NB4 (cell line): ENCODE data around the gene KLHL18.
A peak's percentile ranks its signal among the peaks of the same experiment; 100 is the strongest.

Experiments used
- DNase-seq: peaks from one replicate; pipeline ENCODE4 v3.0.0; 2010; ENCODE audit warnings: low read depth
- H3K4me3 ChIP-seq: one replicate; pipeline ENCODE4 v1.5.1; 2011; ENCODE audit warnings: mild to moderate bottlenecking, low read depth, low read length, moderate library complexity
- MYC ChIP-seq: IDR thresholded peaks from 2 replicates; pipeline ENCODE4 v1.6.1; 2011; ENCODE audit warnings: low read depth, low read length
- POLR2A ChIP-seq: IDR thresholded peaks from 2 replicates; pipeline ENCODE4 v1.6.1; 2011; ENCODE audit warnings: mild to moderate bottlenecking; ENCODE audit not compliant: insufficient read length; ENCODE audit errors: extremely low read depth
- TF ChIP-seq, protein P1 (sequence below): IDR thresholded peaks from 2 replicates; pipeline ENCODE4 v1.6.1; 2011; ENCODE audit warnings: low read depth, low read length
- TF ChIP-seq, protein P2 (sequence below): IDR thresholded peaks from one replicate; pipeline ENCODE4 v1.5.1; 2012; ENCODE audit warnings: low read depth, low read length

The KLHL18 gene

DNA sequence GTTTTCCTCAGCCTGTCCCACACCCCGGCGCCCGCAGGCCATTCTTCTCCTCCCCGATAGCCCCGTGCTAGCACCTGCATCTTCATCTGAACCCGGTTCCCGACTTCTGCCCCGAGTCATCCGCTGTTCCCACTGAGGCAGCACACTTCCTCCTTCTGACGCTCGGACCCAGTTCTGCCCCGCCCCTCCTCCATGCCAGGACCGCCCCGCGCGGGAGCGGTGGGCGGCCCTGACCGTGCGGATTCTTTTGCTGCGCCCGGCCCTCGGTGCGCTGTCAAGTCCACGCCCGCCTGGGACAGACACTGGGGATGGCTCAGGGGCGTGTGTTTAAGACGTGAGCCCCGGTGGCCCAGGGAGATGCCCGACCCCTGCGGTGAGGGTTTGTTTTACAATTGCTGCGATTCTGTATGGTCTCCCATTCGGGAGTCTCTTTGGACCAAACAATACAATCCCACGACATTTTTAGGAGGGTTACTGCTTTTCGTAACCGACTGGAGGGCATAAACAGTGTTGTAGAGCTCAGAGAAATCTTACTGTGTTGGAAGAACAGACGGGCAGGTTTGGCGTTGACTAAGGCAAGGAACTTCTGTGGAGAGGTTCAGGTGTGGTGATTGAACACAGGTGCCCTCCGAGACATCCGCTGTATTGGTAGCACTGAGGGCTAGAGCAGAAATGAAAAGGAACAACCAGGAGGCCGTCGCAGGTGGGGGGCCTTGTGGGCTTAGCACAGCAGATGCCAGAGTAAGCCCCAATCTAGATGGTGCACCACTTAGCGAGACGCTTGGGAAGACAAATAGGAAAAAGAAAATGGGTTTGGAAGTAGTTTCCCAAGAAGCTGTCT lies 98.8 kb downstream of the KLHL18 start:
- TF ChIP-seq POLR2A: peak; percentile 79
- TF ChIP-seq, protein P1, sequence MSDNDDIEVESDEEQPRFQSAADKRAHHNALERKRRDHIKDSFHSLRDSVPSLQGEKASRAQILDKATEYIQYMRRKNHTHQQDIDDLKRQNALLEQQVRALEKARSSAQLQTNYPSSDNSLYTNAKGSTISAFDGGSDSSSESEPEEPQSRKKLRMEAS: peak; percentile 37; the same call in 1 of the 2 replicates
- TF ChIP-seq MYC: no peak; the same call in 1 of the 2 replicates
- H3K4me3 ChIP-seq: peak overlapping the region; percentile 80
- peak; percentile 93 for DNase-seq

DNA sequence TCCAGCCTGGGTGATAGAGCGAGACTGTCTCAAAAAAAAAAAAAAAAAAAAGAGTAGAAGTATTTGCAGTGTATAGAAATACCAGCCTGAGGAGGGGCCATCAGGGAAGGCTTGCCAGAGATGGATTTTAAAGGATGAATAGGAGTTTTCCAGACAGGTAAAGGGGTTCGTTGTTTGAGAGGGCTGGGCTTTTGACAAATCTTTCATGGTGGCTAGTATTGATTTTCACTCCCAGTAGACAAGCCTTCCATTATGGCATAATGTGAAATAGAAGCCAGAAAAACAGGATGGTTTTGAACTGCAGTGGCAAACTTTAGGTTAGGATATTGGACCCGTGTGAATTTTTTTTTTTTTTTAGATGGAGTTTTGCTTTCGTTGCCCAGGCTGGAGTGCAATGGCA lies 101.7 kb downstream of the KLHL18 start:
- TF ChIP-seq, protein P2, sequence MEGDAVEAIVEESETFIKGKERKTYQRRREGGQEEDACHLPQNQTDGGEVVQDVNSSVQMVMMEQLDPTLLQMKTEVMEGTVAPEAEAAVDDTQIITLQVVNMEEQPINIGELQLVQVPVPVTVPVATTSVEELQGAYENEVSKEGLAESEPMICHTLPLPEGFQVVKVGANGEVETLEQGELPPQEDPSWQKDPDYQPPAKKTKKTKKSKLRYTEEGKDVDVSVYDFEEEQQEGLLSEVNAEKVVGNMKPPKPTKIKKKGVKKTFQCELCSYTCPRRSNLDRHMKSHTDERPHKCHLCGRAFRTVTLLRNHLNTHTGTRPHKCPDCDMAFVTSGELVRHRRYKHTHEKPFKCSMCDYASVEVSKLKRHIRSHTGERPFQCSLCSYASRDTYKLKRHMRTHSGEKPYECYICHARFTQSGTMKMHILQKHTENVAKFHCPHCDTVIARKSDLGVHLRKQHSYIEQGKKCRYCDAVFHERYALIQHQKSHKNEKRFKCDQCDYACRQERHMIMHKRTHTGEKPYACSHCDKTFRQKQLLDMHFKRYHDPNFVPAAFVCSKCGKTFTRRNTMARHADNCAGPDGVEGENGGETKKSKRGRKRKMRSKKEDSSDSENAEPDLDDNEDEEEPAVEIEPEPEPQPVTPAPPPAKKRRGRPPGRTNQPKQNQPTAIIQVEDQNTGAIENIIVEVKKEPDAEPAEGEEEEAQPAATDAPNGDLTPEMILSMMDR: no peak
- TF ChIP-seq POLR2A (no peak), MYC (no peak)
- TF ChIP-seq, protein P1: no peak
- no peak for DNase-seq
- H3K4me3 ChIP-seq: no peak overlapping the region

DNA sequence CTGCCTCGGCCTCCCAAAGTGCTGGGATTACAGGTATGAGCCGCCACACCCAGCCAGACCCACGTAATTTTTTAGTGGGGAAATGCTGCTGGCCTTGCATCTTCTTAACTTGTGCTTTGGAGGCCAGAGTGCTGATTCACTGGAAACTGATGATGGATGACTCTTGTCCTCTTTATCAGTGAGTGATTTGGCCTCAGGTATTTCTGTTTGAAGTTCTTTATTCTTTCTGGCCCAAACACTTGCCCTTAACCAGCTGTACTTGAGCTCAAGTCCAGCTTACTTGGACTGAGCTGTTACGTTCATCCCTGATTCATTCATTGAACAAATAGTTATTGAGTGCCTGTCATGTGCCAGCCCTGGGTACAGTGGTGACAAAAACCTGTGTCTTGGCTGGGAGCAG lies 102.3 kb downstream of the KLHL18 start:
- TF ChIP-seq POLR2A (no peak), MYC (no peak)
- TF ChIP-seq, protein P2: no peak
- TF ChIP-seq, protein P1: no peak
- H3K4me3 ChIP-seq: no peak overlapping the region
- DNase-seq: no peak

DNA sequence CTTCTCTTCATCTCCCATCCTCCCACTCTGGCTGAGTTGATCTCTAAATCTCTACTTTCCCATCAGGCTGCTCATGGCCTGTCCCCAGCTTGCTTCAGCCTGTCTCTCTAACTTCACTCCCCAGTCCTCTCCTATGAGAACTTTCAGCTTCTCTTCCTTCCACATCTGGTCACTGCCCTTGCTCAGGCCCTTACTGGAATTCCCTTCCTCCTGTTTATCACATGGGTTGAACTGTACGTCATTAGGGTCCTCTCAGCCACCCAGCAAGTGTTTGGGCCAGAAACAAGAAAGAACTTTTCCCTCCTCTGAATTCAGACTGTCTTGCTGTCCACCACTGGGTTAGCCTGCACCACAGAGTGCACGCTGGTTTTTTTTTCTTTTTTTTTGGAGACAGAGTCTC lies 103.1 kb downstream of the KLHL18 start:
- DNase-seq: no peak
- TF ChIP-seq, protein P1: no peak
- no peak for TF ChIP-seq MYC
- no peak overlapping the region for H3K4me3 ChIP-seq

DNA sequence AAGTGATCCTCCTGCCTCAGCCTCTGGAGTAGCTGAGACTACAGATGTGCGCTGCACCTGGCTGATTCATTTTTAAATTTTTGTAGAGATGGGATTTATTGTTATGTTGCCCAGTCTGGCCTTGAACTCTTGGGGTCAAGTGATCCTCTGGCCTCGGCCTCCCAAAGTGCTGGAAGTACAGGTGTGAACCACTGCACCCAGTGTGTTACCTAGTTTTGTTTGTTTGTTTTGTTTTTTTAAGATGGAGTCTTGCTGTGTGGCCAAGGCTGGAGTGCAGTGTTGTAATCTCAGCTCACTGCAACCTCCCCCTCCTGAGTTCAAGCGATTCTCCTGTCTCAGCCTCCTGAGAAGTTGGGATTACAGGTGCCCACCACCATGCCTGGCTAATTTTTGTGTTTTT lies 110.2 kb downstream of the KLHL18 start:
- DNase-seq: no peak
- TF ChIP-seq, protein P1: no peak
- TF ChIP-seq MYC (no peak), POLR2A (no peak)
- H3K4me3 ChIP-seq: no peak overlapping the region

DNA sequence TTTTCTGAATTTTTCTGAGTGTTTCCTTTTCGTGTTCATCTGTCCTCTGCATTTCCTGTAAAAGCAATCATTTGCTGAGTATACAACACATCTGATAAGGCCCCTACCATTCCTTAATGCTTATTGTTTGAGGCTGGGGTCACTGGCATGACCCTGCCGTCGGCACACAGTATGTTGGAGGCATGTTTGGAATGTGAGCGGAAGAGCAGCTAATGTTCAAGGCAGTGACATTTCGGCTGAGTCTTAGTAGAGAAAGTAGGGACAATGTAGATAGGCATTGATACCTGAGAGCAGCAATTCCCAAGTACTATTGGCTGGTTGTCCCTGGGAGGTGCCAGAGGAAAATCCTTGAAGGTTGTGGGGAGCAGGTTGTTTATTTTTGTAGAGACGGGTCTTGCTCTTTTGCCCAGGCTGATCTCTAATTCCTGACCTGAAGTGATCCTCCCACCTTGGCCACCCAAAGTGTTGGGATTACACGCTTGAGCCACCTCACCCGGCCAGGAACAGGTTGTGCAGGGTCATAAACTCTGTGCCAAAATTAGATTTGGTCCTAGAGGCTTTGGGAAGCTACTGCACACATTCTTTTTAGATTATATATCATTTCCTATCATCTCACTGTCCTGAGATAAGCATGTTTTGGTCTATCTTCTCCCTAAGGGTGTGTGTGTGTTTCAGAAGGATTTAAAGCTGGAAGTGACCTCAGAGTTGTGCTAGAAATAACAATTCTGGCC lies 111.6 kb downstream of the KLHL18 start:
- no peak overlapping the region for H3K4me3 ChIP-seq
- DNase-seq: no peak
- TF ChIP-seq MYC: no peak

DNA sequence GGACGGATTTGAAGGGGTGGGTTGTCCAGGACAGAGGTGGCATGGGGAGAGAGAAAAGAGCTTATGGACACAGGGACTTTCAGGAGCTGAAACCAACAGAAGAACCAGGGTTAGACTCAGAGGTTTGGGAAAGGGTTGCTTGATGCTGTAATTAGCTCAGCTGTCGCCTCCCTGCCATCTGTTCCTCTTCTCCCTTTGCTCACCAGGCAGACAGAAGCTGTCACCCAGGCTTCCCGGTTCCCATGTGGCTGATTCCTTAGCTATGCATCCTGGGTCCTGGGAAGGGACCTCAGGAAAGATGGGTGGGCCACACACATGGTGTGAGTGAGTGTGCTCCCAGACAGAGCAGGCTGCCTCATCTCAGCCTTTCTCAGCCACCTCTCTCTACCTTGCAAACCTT lies 112.1 kb downstream of the KLHL18 start:
- DNase-seq: no peak
- TF ChIP-seq POLR2A (no peak), MYC (no peak)
- TF ChIP-seq, protein P2: no peak
- TF ChIP-seq, protein P1: no peak
- H3K4me3 ChIP-seq: no peak overlapping the region
